Measurements from ENCODE around the gene GNPTAB.

GNPTAB gene

DNA sequence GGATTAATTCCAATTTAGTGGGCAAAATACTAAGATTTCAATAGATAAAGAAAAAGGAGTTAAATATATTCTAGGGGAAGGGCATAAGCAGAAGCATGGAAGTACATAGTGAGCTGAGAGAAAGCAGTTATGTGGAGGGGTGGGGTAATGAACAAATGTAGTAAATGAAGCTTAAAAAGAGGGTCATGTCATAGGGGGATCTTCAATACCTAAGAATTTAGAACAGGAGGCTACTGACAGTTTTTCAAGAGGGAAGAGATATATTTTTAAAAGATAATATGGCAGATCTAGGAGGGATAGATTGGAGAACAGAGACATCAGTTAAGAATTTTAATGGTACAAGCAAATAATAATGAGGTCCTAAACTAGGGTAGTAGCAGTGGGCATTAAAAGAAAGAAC, 100.9 kb downstream of the GNPTAB start:
- Histone ChIP-seq H3K4me1 (ENCODE audit: insufficient read depth, poor library complexity, severe bottlenecking) (no peaks in the 10 kb centered on the region), H3K27ac (ENCODE audit: poor library complexity, severe bottlenecking) (no peak overlapping the region), H3K9me3 (ENCODE audit: severe bottlenecking) (no peaks in the 10 kb centered on the region), H3K27me3 (ENCODE audit: insufficient read depth, poor library complexity, severe bottlenecking) (no peaks in the 10 kb centered on the region), H3K4me3 (ENCODE audit: severe bottlenecking) (no peak overlapping the region), H3K36me3 (ENCODE audit: low read depth) (peaks cover 35% of the 10 kb centered on the region)
- no peak for TF ChIP-seq CTCF (IDR thresholded peaks at IDR 0.05; ENCODE audit: poor library complexity, severe bottlenecking)
- ATAC-seq (ENCODE audit: low read depth) (no peak), DNase-seq (ENCODE audit: low spot score) (no peak)

- Histone ChIP-seq H3K4me1 (ENCODE audit: insufficient read depth, poor library complexity, severe bottlenecking) (no peaks in the 10 kb centered on the region), H3K4me3 (ENCODE audit: severe bottlenecking) (no peak overlapping the region), H3K36me3 (ENCODE audit: low read depth) (peaks cover 46% of the 10 kb centered on the region), H3K27me3 (ENCODE audit: insufficient read depth, poor library complexity, severe bottlenecking) (no peaks in the 10 kb centered on the region), H3K9me3 (ENCODE audit: severe bottlenecking) (no peaks in the 10 kb centered on the region), H3K27ac (ENCODE audit: poor library complexity, severe bottlenecking) (no peak overlapping the region)
- DNase-seq (ENCODE audit: low spot score), result no peak
- TF ChIP-seq CTCF (IDR thresholded peaks at IDR 0.05; ENCODE audit: poor library complexity, severe bottlenecking), result no peak
- no peak for ATAC-seq (ENCODE audit: low read depth)
Observed at GRCh38 chr12:101727098-101727497, 103.7 kb downstream of the GNPTAB start.

DNA sequence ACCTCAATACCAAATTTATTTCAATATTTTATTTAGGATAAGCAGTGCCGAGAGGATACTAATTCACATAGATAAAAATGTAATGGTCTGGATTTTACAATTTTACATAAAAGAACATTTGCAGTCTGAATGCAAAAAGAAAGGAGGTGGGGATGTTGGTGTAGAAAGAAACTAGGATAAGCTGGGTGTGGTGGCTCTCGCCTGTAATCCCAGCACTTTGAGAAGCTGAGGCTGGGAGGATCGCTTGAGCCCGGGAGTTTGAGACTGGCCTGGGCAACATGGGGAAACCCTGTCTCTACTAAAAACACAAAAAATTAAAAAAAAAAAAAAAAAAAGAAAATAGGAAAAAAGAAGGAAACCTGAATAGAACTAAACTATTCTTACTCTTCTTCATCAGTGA, 108.4 kb downstream of the GNPTAB start:
- no peaks in the 10 kb centered on the region for H3K9me3 ChIP-seq (ENCODE audit: severe bottlenecking)
- H3K27me3 ChIP-seq (ENCODE audit: insufficient read depth, poor library complexity, severe bottlenecking), result no peaks in the 10 kb centered on the region
- H3K36me3 ChIP-seq (ENCODE audit: low read depth), result peaks cover 41% of the 10 kb centered on the region
- no peaks in the 10 kb centered on the region for H3K4me1 ChIP-seq (ENCODE audit: insufficient read depth, poor library complexity, severe bottlenecking)
- DNase-seq (ENCODE audit: low spot score) (no peak), ATAC-seq (ENCODE audit: low read depth) (no peak)
- no peak overlapping the region for H3K27ac ChIP-seq (ENCODE audit: poor library complexity, severe bottlenecking)
- TF ChIP-seq CTCF (IDR thresholded peaks at IDR 0.05; ENCODE audit: poor library complexity, severe bottlenecking), result no peak
- no peak overlapping the region for H3K4me3 ChIP-seq (ENCODE audit: severe bottlenecking)

DNA sequence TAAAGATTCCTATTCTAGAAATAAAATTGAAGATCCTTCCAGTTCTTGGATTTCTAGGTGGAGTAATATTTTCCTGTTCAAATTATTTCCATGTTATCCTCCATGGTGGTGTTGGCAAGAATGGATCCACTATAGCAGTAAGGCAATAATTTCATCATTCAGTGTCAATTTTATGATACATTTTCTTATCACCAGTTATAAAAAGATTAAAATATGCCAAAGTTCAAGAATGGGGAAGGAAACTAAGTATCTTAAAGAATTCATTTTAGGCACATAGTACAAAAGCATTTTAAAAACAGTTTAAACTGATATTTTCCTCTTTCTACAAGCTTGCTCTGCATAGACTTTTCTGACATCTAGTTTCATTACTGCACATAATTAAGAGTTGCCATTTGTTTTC, 110.6 kb downstream of the GNPTAB start:
- TF ChIP-seq CTCF (IDR thresholded peaks at IDR 0.05; ENCODE audit: poor library complexity, severe bottlenecking), result no peak
- Histone ChIP-seq H3K9me3 (ENCODE audit: severe bottlenecking) (no peaks in the 10 kb centered on the region), H3K4me1 (ENCODE audit: insufficient read depth, poor library complexity, severe bottlenecking) (no peaks in the 10 kb centered on the region), H3K27ac (ENCODE audit: poor library complexity, severe bottlenecking) (no peak overlapping the region), H3K27me3 (ENCODE audit: insufficient read depth, poor library complexity, severe bottlenecking) (no peaks in the 10 kb centered on the region), H3K36me3 (ENCODE audit: low read depth) (peaks cover 32% of the 10 kb centered on the region), H3K4me3 (ENCODE audit: severe bottlenecking) (no peak overlapping the region)
- no peak for ATAC-seq (ENCODE audit: low read depth)
- DNase-seq (ENCODE audit: low spot score), result no peak

- Histone ChIP-seq H3K36me3 (ENCODE audit: low read depth) (peaks cover 29% of the 10 kb centered on the region), H3K27me3 (ENCODE audit: insufficient read depth, poor library complexity, severe bottlenecking) (no peaks in the 10 kb centered on the region), H3K4me1 (ENCODE audit: insufficient read depth, poor library complexity, severe bottlenecking) (no peaks in the 10 kb centered on the region), H3K9me3 (ENCODE audit: severe bottlenecking) (no peaks in the 10 kb centered on the region), H3K4me3 (ENCODE audit: severe bottlenecking) (no peak overlapping the region), H3K27ac (ENCODE audit: poor library complexity, severe bottlenecking) (no peak overlapping the region)
- TF ChIP-seq CTCF (IDR thresholded peaks at IDR 0.05; ENCODE audit: poor library complexity, severe bottlenecking), result no peak
- DNase-seq (ENCODE audit: low spot score), result no peak
- ATAC-seq (ENCODE audit: low read depth), result no peak
Observed at GRCh38 chr12:101719566-101719965, 111.2 kb downstream of the GNPTAB start.
